Astrocyte (in vitro differentiated cells and primary cell): ENCODE results near the gene TBC1D5. TPM values are rescaled to one million over a fixed set of nuclear protein-coding genes. Genes with fewer than 3 reads are reported as not detected.
A peak's percentile ranks its signal among the peaks of the same experiment; 100 is the strongest.

Experiments
- DNase-seq: peaks from one replicate; pipeline ENCODE4 v3.0.0-alpha.2; 2010; ENCODE audit warnings: low read depth
- FAIRE-seq: peaks from 2 replicates; lab custom pipeline; 2011; peaks lifted over from hg19 to GRCh38; lab: Jason Lieb, UNC
- H2AFZ ChIP-seq: 2 replicates; pipeline ENCODE4 v1.6.0; 2012; ENCODE audit warnings: low read depth, low read length, inconsistent platforms
- H3K27ac ChIP-seq: 2 replicates; pipeline ENCODE4 v1.5.1; 2011; ENCODE audit warnings: low read depth, low read length, inconsistent platforms
- H3K27me3 ChIP-seq: 2 replicates; pipeline ENCODE4 v1.6.0; 2011; ENCODE audit warnings: low read length, inconsistent platforms; ENCODE audit not compliant: insufficient read depth
- H3K36me3 ChIP-seq: 2 replicates; pipeline ENCODE4 v1.5.1; 2011; ENCODE audit warnings: low read length, inconsistent platforms; ENCODE audit not compliant: insufficient read depth
- H3K4me1 ChIP-seq: 2 replicates; pipeline ENCODE4 v1.5.1; 2011; ENCODE audit warnings: low read length, inconsistent platforms; ENCODE audit not compliant: insufficient read depth
- H3K4me2 ChIP-seq: 2 replicates; pipeline ENCODE4 v1.6.0; 2012; ENCODE audit warnings: low read length, inconsistent platforms
- H3K4me3 ChIP-seq: 2 replicates; pipeline ENCODE4 v1.5.1; 2011; ENCODE audit warnings: low read depth, mild to moderate bottlenecking, low read length, inconsistent platforms; ENCODE audit not compliant: insufficient read depth
- H3K79me2 ChIP-seq: 2 replicates; pipeline ENCODE4 v1.6.0; 2012; ENCODE audit warnings: mild to moderate bottlenecking, low read length, inconsistent platforms; ENCODE audit not compliant: insufficient read depth
- H3K9ac ChIP-seq: 2 replicates; pipeline ENCODE4 v1.6.0; 2012; ENCODE audit warnings: mild to moderate bottlenecking, low read length, inconsistent platforms
- H3K9me3 ChIP-seq: 2 replicates; pipeline ENCODE4 v1.5.1; 2012; ENCODE audit warnings: low read depth, mild to moderate bottlenecking, low read length, inconsistent platforms; ENCODE audit not compliant: insufficient read depth
- H4K20me1 ChIP-seq: 2 replicates; pipeline ENCODE4 v1.6.0; 2012; ENCODE audit warnings: low read length, inconsistent platforms; ENCODE audit not compliant: insufficient read depth
- H3K27ac Mint-ChIP-seq: one replicate; pipeline ENCODE4 v1.8.0; 2021; ENCODE audit warnings: mild to moderate bottlenecking, mixed read lengths; ENCODE audit not compliant: unreplicated experiment
- H3K27me3 Mint-ChIP-seq: one replicate; pipeline ENCODE4 v1.8.0; 2021; ENCODE audit warnings: low read depth, mixed read lengths; ENCODE audit not compliant: unreplicated experiment
- H3K36me3 Mint-ChIP-seq: one replicate; pipeline ENCODE4 v1.8.0; 2021; ENCODE audit warnings: low read depth, mixed read lengths; ENCODE audit not compliant: unreplicated experiment
- H3K4me1 Mint-ChIP-seq: one replicate; pipeline ENCODE4 v1.8.0; 2021; ENCODE audit warnings: low read depth, mixed read lengths; ENCODE audit not compliant: unreplicated experiment
- H3K4me3 Mint-ChIP-seq: one replicate; pipeline ENCODE4 v1.8.0; 2021; ENCODE audit warnings: mild to moderate bottlenecking, moderate library complexity, mixed read lengths; ENCODE audit not compliant: unreplicated experiment
- H3K9me3 Mint-ChIP-seq: one replicate; pipeline ENCODE4 v1.8.0; 2021; ENCODE audit warnings: mild to moderate bottlenecking, mixed read lengths; ENCODE audit not compliant: unreplicated experiment
- CTCF ChIP-seq: IDR thresholded peaks from 2 replicates; pipeline ENCODE4 v1.5.1; 2011; ENCODE audit warnings: low read depth, mild to moderate bottlenecking, inconsistent platforms, low read length, moderate library complexity; ENCODE audit not compliant: insufficient read depth
- EZH2 ChIP-seq: IDR thresholded peaks from 2 replicates; pipeline ENCODE4 v1.6.1; 2012; ENCODE audit warnings: mild to moderate bottlenecking, low read length, inconsistent platforms; ENCODE audit not compliant: insufficient read depth
- total RNA-seq: library from RNA; stranded (reverse); gene quantifications from 2 replicates; pipeline ENCODE4 v1.2.1, GENCODE V29; 2021

The TBC1D5 gene
- total RNA-seq, 1 donor from 2014 or later: 23.0 TPM

GRCh38 chr3:17443142-17443541 is 299.3 kb downstream of the TBC1D5 start:
- no peaks in the 10 kb centered on the region for H3K9me3 ChIP-seq
- H3K4me1 ChIP-seq: no peaks in the 10 kb centered on the region
- no peaks in the 10 kb centered on the region for H3K27me3 ChIP-seq
- no peaks in the 10 kb centered on the region for H3K36me3 Mint-ChIP-seq
- no peaks in the 10 kb centered on the region for H4K20me1 ChIP-seq
- H3K79me2 ChIP-seq: no peaks in the 10 kb centered on the region
- H3K27ac ChIP-seq: no peak overlapping the region
- no peak overlapping the region for H3K4me3 ChIP-seq
- H3K9ac ChIP-seq: no peak overlapping the region
- H3K4me2 ChIP-seq: no peak overlapping the region
- no peaks in the 10 kb centered on the region for H3K27me3 Mint-ChIP-seq
- H3K9me3 Mint-ChIP-seq: peaks cover 2% of the 10 kb centered on the region
- peaks cover 3% of the 10 kb centered on the region for H3K4me1 Mint-ChIP-seq
- no peak for DNase-seq
- H3K27ac Mint-ChIP-seq: no peak overlapping the region
- no peak overlapping the region for H2AFZ ChIP-seq
- no peak overlapping the region for H3K4me3 Mint-ChIP-seq
- H3K36me3 ChIP-seq: no peaks in the 10 kb centered on the region
- no peak for TF ChIP-seq EZH2
- TF ChIP-seq CTCF: no peak
- FAIRE-seq: no peak

- DNase-seq: peak; percentile 56
- Mint-ChIP-seq H3K9me3 (peaks cover 2% of the 10 kb centered on the region), H3K4me3 (no peak overlapping the region), H3K4me1 (peaks cover 3% of the 10 kb centered on the region), H3K27me3 (no peaks in the 10 kb centered on the region), H3K36me3 (no peaks in the 10 kb centered on the region), H3K27ac (no peak overlapping the region)
- Histone ChIP-seq H3K27ac (no peak overlapping the region), H2AFZ (no peak overlapping the region), H3K79me2 (no peaks in the 10 kb centered on the region), H3K4me1 (no peaks in the 10 kb centered on the region), H4K20me1 (no peaks in the 10 kb centered on the region), H3K4me2 (no peak overlapping the region), H3K36me3 (no peaks in the 10 kb centered on the region), H3K4me3 (no peak overlapping the region), H3K9ac (no peak overlapping the region), H3K9me3 (no peaks in the 10 kb centered on the region), H3K27me3 (no peaks in the 10 kb centered on the region)
- TF ChIP-seq EZH2 (no peak), CTCF (no peak)
- FAIRE-seq: no peak
These were observed 299.9 kb downstream of the TBC1D5 start for GRCh38 chr3:17442332-17443049.

- H3K27ac Mint-ChIP-seq: no peak overlapping the region
- DNase-seq: no peak
These were observed 308.6 kb downstream of the TBC1D5 start for GRCh38 chr3:17433876-17434275.

More at GRCh38 chr3:17433876-17434275, 308.6 kb downstream of the TBC1D5 start:
- H2AFZ ChIP-seq: no peak overlapping the region
- no peak overlapping the region for H3K4me2 ChIP-seq
- Mint-ChIP-seq H3K4me1 (peaks cover 7% of the 10 kb centered on the region), H3K36me3 (peaks cover 5% of the 10 kb centered on the region), H3K9me3 (peaks cover 8% of the 10 kb centered on the region), H3K27me3 (no peaks in the 10 kb centered on the region), H3K4me3 (no peak overlapping the region)
- H3K79me2 ChIP-seq: no peaks in the 10 kb centered on the region
- TF ChIP-seq CTCF (no peak), EZH2 (no peak)
- no peaks in the 10 kb centered on the region for H3K36me3 ChIP-seq
- no peak overlapping the region for H3K9ac ChIP-seq
- no peaks in the 10 kb centered on the region for H3K27me3 ChIP-seq
- H4K20me1 ChIP-seq: no peaks in the 10 kb centered on the region
- no peaks in the 10 kb centered on the region for H3K9me3 ChIP-seq
- no peaks in the 10 kb centered on the region for H3K4me1 ChIP-seq
- no peak for FAIRE-seq
- H3K27ac ChIP-seq: no peak overlapping the region
- no peak overlapping the region for H3K4me3 ChIP-seq
